ENCODE data around the gene MOB4. TPM values are rescaled to one million over a fixed set of nuclear protein-coding genes. Genes with fewer than 3 reads are reported as not detected.

Gene MOB4
- total and polyA plus RNA-seq, 2 experiments from 2014 or later: 68.2 to 87.0 TPM

DNA sequence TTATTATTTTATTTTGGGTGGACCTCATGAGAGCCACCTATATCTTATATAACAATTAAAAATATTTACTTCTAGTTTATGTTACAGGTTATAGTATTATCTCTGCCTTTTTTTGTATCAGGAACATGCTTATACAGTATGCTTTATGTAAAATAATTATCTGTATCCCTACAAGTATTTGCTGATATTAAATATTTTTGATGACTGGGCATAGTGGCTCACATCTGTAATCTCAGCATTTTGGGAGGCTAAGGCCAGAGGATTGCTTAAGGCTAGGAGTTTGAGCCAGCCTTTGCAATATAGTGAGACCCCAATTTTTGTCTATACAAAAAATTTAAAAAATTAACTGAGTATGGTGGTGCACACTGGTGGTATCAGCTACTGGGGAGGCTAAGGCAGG lies 39.6 kb downstream of the MOB4 start (continued):
- TF ChIP-seq, protein P1, sequence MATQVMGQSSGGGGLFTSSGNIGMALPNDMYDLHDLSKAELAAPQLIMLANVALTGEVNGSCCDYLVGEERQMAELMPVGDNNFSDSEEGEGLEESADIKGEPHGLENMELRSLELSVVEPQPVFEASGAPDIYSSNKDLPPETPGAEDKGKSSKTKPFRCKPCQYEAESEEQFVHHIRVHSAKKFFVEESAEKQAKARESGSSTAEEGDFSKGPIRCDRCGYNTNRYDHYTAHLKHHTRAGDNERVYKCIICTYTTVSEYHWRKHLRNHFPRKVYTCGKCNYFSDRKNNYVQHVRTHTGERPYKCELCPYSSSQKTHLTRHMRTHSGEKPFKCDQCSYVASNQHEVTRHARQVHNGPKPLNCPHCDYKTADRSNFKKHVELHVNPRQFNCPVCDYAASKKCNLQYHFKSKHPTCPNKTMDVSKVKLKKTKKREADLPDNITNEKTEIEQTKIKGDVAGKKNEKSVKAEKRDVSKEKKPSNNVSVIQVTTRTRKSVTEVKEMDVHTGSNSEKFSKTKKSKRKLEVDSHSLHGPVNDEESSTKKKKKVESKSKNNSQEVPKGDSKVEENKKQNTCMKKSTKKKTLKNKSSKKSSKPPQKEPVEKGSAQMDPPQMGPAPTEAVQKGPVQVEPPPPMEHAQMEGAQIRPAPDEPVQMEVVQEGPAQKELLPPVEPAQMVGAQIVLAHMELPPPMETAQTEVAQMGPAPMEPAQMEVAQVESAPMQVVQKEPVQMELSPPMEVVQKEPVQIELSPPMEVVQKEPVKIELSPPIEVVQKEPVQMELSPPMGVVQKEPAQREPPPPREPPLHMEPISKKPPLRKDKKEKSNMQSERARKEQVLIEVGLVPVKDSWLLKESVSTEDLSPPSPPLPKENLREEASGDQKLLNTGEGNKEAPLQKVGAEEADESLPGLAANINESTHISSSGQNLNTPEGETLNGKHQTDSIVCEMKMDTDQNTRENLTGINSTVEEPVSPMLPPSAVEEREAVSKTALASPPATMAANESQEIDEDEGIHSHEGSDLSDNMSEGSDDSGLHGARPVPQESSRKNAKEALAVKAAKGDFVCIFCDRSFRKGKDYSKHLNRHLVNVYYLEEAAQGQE (IDR thresholded peaks at IDR 0.05; ENCODE audit: unreplicated experiment): no peak
- TF ChIP-seq POLR2AphosphoS5 (IDR thresholded peaks at IDR 0.05; ENCODE audit: low read depth): no peak

DNA sequence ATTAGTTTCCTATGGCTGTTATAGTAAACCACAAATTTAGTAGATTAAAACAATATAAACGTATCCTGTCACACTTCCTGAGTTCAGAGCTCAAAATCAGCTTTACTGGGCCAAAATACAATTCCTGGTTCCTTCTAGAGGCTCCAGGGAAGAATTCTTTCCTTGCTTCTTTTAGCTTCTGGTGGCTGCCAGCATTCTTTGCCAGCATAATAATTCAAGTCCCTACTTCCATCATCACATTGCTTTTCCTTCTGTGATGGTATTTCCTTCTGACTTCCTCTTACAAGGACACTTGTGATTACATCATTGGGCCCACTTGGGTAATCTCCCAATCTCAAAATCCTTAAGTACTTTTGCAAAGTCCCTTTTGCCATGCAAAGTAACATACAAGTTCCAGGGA lies 40.6 kb downstream of the MOB4 start:
- no peak overlapping the region for H3K4me3 Mint-ChIP-seq
- Histone ChIP-seq H3K4me3 (no peak overlapping the region), H3K4me2 (no peak overlapping the region), H3K4me1 (ENCODE audit: insufficient read depth) (no peaks in the 10 kb centered on the region), H3K9me2 (ENCODE audit: insufficient read depth) (no peaks in the 10 kb centered on the region), H4K20me1 (replicated peaks; ENCODE audit: insufficient read depth) (no peaks in the 10 kb centered on the region), H3K27ac (ENCODE audit: low read depth) (no peak overlapping the region), H3K27me3 (ENCODE audit: insufficient read depth) (no peaks in the 10 kb centered on the region), H3K79me2 (replicated peaks; ENCODE audit: insufficient read depth) (no peaks in the 10 kb centered on the region), H3K36me3 (ENCODE audit: insufficient read depth) (0 out of 2 replicates have a peak, but pooled peaks cover 2% of the 10 kb centered on the region), H3F3A (replicated peaks; ENCODE audit: low read depth) (no peaks in the 10 kb centered on the region), H2AFZ (no peak overlapping the region)
- ATAC-seq: no peak
- H3K36me3 Mint-ChIP-seq (ENCODE audit: low read depth): peaks cover 38% of the 10 kb centered on the region
- no peak for DNase-seq (ENCODE audit: low spot score)
- peaks cover 6% of the 10 kb centered on the region; the same call in 2 of the 3 replicates for H3K4me1 Mint-ChIP-seq
- H3K9me3 Mint-ChIP-seq: no peaks in the 10 kb centered on the region
- peak overlapping the region; percentile 64 for H3K27ac Mint-ChIP-seq
- peaks cover 1% of the 10 kb centered on the region for H3K27me3 Mint-ChIP-seq (ENCODE audit: insufficient read depth, low read depth, poor library complexity)
- no peak for TF ChIP-seq POLR2AphosphoS5 (IDR thresholded peaks at IDR 0.05; ENCODE audit: low read depth)
- TF ChIP-seq, protein P2, sequence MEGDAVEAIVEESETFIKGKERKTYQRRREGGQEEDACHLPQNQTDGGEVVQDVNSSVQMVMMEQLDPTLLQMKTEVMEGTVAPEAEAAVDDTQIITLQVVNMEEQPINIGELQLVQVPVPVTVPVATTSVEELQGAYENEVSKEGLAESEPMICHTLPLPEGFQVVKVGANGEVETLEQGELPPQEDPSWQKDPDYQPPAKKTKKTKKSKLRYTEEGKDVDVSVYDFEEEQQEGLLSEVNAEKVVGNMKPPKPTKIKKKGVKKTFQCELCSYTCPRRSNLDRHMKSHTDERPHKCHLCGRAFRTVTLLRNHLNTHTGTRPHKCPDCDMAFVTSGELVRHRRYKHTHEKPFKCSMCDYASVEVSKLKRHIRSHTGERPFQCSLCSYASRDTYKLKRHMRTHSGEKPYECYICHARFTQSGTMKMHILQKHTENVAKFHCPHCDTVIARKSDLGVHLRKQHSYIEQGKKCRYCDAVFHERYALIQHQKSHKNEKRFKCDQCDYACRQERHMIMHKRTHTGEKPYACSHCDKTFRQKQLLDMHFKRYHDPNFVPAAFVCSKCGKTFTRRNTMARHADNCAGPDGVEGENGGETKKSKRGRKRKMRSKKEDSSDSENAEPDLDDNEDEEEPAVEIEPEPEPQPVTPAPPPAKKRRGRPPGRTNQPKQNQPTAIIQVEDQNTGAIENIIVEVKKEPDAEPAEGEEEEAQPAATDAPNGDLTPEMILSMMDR (conservative IDR thresholded peaks at IDR 0.05; ENCODE audit: low read depth in 2 of 2): no peak
- TF ChIP-seq EZH2 (IDR thresholded peaks at IDR 0.05; ENCODE audit: low read depth, unreplicated experiment): no peak
- no peak for TF ChIP-seq ZNF114 (CRISPR knock-in tag; IDR thresholded peaks at IDR 0.05)
- TF ChIP-seq STAT1 (IDR thresholded peaks at IDR 0.05; ENCODE audit: unreplicated experiment): no peak
- TF ChIP-seq NANOG (IDR thresholded peaks at IDR 0.05; ENCODE audit: borderline replicate concordance): no peak
- no peak for TF ChIP-seq ZNF331 (CRISPR knock-in tag; IDR thresholded peaks at IDR 0.05; ENCODE audit: low read depth)
- TF ChIP-seq, protein P3, sequence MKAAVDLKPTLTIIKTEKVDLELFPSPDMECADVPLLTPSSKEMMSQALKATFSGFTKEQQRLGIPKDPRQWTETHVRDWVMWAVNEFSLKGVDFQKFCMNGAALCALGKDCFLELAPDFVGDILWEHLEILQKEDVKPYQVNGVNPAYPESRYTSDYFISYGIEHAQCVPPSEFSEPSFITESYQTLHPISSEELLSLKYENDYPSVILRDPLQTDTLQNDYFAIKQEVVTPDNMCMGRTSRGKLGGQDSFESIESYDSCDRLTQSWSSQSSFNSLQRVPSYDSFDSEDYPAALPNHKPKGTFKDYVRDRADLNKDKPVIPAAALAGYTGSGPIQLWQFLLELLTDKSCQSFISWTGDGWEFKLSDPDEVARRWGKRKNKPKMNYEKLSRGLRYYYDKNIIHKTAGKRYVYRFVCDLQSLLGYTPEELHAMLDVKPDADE (IDR thresholded peaks at IDR 0.05): no peak
- TF ChIP-seq, protein P4, sequence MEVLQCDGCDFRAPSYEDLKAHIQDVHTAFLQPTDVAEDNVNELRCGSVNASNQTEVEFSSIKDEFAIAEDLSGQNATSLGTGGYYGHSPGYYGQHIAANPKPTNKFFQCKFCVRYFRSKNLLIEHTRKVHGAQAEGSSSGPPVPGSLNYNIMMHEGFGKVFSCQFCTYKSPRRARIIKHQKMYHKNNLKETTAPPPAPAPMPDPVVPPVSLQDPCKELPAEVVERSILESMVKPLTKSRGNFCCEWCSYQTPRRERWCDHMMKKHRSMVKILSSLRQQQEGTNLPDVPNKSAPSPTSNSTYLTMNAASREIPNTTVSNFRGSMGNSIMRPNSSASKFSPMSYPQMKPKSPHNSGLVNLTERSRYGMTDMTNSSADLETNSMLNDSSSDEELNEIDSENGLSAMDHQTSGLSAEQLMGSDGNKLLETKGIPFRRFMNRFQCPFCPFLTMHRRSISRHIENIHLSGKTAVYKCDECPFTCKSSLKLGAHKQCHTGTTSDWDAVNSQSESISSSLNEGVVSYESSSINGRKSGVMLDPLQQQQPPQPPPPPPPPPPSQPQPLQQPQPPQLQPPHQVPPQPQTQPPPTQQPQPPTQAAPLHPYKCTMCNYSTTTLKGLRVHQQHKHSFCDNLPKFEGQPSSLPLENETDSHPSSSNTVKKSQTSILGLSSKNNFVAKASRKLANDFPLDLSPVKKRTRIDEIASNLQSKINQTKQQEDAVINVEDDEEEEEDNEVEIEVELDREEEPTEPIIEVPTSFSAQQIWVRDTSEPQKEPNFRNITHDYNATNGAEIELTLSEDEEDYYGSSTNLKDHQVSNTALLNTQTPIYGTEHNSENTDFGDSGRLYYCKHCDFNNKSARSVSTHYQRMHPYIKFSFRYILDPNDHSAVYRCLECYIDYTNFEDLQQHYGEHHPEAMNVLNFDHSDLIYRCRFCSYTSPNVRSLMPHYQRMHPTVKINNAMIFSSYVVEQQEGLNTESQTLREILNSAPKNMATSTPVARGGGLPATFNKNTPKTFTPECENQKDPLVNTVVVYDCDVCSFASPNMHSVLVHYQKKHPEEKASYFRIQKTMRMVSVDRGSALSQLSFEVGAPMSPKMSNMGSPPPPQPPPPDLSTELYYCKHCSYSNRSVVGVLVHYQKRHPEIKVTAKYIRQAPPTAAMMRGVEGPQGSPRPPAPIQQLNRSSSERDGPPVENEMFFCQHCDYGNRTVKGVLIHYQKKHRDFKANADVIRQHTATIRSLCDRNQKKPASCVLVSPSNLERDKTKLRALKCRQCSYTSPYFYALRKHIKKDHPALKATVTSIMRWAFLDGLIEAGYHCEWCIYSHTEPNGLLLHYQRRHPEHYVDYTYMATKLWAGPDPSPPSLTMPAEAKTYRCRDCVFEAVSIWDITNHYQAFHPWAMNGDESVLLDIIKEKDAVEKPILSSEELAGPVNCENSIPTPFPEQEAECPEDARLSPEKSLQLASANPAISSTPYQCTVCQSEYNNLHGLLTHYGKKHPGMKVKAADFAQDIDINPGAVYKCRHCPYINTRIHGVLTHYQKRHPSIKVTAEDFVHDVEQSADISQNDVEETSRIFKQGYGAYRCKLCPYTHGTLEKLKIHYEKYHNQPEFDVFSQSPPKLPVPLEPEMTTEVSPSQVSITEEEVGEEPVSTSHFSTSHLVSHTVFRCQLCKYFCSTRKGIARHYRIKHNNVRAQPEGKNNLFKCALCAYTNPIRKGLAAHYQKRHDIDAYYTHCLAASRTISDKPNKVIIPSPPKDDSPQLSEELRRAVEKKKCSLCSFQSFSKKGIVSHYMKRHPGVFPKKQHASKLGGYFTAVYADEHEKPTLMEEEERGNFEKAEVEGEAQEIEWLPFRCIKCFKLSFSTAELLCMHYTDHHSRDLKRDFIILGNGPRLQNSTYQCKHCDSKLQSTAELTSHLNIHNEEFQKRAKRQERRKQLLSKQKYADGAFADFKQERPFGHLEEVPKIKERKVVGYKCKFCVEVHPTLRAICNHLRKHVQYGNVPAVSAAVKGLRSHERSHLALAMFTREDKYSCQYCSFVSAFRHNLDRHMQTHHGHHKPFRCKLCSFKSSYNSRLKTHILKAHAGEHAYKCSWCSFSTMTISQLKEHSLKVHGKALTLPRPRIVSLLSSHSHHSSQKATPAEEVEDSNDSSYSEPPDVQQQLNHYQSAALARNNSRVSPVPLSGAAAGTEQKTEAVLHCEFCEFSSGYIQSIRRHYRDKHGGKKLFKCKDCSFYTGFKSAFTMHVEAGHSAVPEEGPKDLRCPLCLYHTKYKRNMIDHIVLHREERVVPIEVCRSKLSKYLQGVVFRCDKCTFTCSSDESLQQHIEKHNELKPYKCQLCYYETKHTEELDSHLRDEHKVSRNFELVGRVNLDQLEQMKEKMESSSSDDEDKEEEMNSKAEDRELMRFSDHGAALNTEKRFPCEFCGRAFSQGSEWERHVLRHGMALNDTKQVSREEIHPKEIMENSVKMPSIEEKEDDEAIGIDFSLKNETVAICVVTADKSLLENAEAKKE (CRISPR knock-in tag; IDR thresholded peaks at IDR 0.05): no peak

Measured in GM23338 (cell line).